ENCODE data around the gene CPVL. TPM values are rescaled to one million over a fixed set of nuclear protein-coding genes. Genes with fewer than 3 reads are reported as not detected.
"Not testable (repeated sequence)": the region's sequence is repeated elsewhere in the genome, so short reads cannot be mapped to it uniquely, and the experiment has no call there.

The CPVL gene
- total RNA-seq, 1 donor from 2014 or later, result 5.0 TPM

GRCh38 chr7:29122759-29123158 lies 23.6 kb downstream of the CPVL start:
- ATAC-seq (no peak), DNase-seq (ENCODE audit: low spot score) (no peak)

- no peak for ATAC-seq
- DNase-seq (ENCODE audit: low spot score), result no peak
Observed at GRCh38 chr7:29122081-29122480, 24.3 kb downstream of the CPVL start.

- DNase-seq (ENCODE audit: low spot score), result no peak
- ATAC-seq, result no peak
Observed at GRCh38 chr7:29120955-29121354, 25.4 kb downstream of the CPVL start.

GRCh38 chr7:29119538-29119937 lies 26.8 kb downstream of the CPVL start:
- no peak for DNase-seq (ENCODE audit: low spot score)
- no peak for ATAC-seq

- no peak for ATAC-seq
Observed at GRCh38 chr7:29116361-29117200, 29.8 kb downstream of the CPVL start.

GRCh38 chr7:29115753-29116152 lies 30.6 kb downstream of the CPVL start:
- DNase-seq (ENCODE audit: low spot score), result no peak
- no peak for ATAC-seq

More at GRCh38 chr7:29116361-29117200, 29.8 kb downstream of the CPVL start:
- DNase-seq (ENCODE audit: low spot score), result no peak

GRCh38 chr7:29115130-29115687 lies 31.1 kb downstream of the CPVL start:
- ATAC-seq (no peak), DNase-seq (ENCODE audit: low spot score) (no peak)

- not testable (repeated sequence) for ATAC-seq; DNase-seq (ENCODE audit: low spot score)
Observed at GRCh38 chr7:29114266-29114665, 32.1 kb downstream of the CPVL start.

- no peak for DNase-seq (ENCODE audit: low spot score)
Observed at GRCh38 chr7:29113384-29114102, 32.8 kb downstream of the CPVL start.

GRCh38 chr7:29112721-29113120 lies 33.6 kb downstream of the CPVL start:
- ATAC-seq (no peak), DNase-seq (ENCODE audit: low spot score) (no peak)

More at GRCh38 chr7:29113384-29114102, 32.8 kb downstream of the CPVL start:
- ATAC-seq, result peak; percentile 82

GRCh38 chr7:29109899-29110298 lies 36.4 kb downstream of the CPVL start:
- DNase-seq (ENCODE audit: low spot score), result no peak
- no peak for ATAC-seq

- no peak for DNase-seq (ENCODE audit: low spot score)
- no peak for ATAC-seq
Observed at GRCh38 chr7:29109358-29109757, 37.0 kb downstream of the CPVL start.

- ATAC-seq, result no peak
- no peak for DNase-seq (ENCODE audit: low spot score)
Observed at GRCh38 chr7:29107056-29107455, 39.3 kb downstream of the CPVL start.

GRCh38 chr7:29106669-29106988 lies 39.7 kb downstream of the CPVL start:
- no peak for ATAC-seq

GRCh38 chr7:29105752-29106668 lies 40.3 kb downstream of the CPVL start:
- peak; percentile 93 for ATAC-seq
- DNase-seq (ENCODE audit: low spot score), result no peak

More at GRCh38 chr7:29106669-29106988, 39.7 kb downstream of the CPVL start:
- no peak for DNase-seq (ENCODE audit: low spot score)

GRCh38 chr7:29105191-29105590 lies 41.1 kb downstream of the CPVL start:
- ATAC-seq, result peak; percentile 9
- no peak for DNase-seq (ENCODE audit: low spot score)

- peak; percentile 49 for ATAC-seq
- DNase-seq (ENCODE audit: low spot score), result no peak
Observed at GRCh38 chr7:29102558-29103151, 43.7 kb downstream of the CPVL start.

- ATAC-seq (no peak), DNase-seq (ENCODE audit: low spot score) (no peak)
Observed at GRCh38 chr7:29100924-29101323, 45.4 kb downstream of the CPVL start.

GRCh38 chr7:29099896-29100847 lies 46.2 kb downstream of the CPVL start:
- DNase-seq (ENCODE audit: low spot score) (peak; percentile 70), ATAC-seq (peak; percentile 86)
